PC-3 (cell line): ENCODE results near the gene GFER. TPM values are rescaled to one million over a fixed set of nuclear protein-coding genes. Genes with fewer than 3 reads are reported as not detected.

Experiments
- ATAC-seq: fragments of 200-7000 bp; cut with Tn5 transposase; 2 replicates; pipeline ENCODE4 v1.9.1; 2020; ENCODE audit warnings: mild to moderate bottlenecking, moderate library complexity
- BruUV-seq: library from RNA; stranded (reverse); fragments of 400-500 nt; replicated peaks from 2 replicates; lab custom pipeline; 2021; lab: Mats Ljungman, UMichigan
- CTCF ChIA-PET: fragments of 300-600 bp; sonication (Branson Sonifier 250); formaldehyde crosslinking; loops from one replicate; lab custom pipeline; 2022; ENCODE audit warnings: antibody characterized with exemption; lab: Charles Lee
- POLR2A ChIA-PET: fragments of 300-600 bp; sonication (Branson Sonifier 250); formaldehyde crosslinking; loops from one replicate; lab custom pipeline; 2022; ENCODE audit warnings: antibody characterized with exemption; ENCODE audit not compliant: unreplicated experiment; lab: Charles Lee
- DNase-seq: peaks from one replicate; pipeline ENCODE4 v3.0.0-alpha.2; 2015
- H2AFZ ChIP-seq: fragments of 300-600 bp; sonication (generic); 2 replicates; pipeline ENCODE4 v1.6.0; 2016; ENCODE audit warnings: antibody characterized with exemption, low read length
- H3F3A ChIP-seq: fragments of 300-600 bp; sonication (generic); one replicate; pipeline ENCODE4 v1.6.0; 2017; ENCODE audit warnings: antibody characterized with exemption, low read length, control low read depth, mild to moderate bottlenecking; ENCODE audit not compliant: unreplicated experiment
- H3K27ac ChIP-seq: fragments of 300-600 bp; sonication (generic); 2 replicates; pipeline ENCODE4 v1.5.1; 2016; ENCODE audit warnings: mild to moderate bottlenecking, low read length
- H3K27me3 ChIP-seq: fragments of 300-600 bp; sonication (generic); 2 replicates; pipeline ENCODE4 v1.6.1; 2016; ENCODE audit warnings: low read length, mixed read lengths
- H3K36me3 ChIP-seq: fragments of 300-600 bp; sonication (generic); 2 replicates; pipeline ENCODE4 v1.6.1; 2016; ENCODE audit warnings: low read depth, mixed run types, low read length, mixed read lengths
- H3K4me1 ChIP-seq: fragments of 300-600 bp; sonication (generic); 2 replicates; pipeline ENCODE4 v1.5.1; 2016; ENCODE audit warnings: low read length; ENCODE audit not compliant: insufficient read depth
- H3K4me2 ChIP-seq: fragments of 300-600 bp; sonication (generic); 2 replicates; pipeline ENCODE4 v1.6.0; 2016; ENCODE audit warnings: low read length
- H3K4me3 ChIP-seq: fragments of 300-600 bp; sonication (generic); 2 replicates; pipeline ENCODE4 v1.5.1; 2016; ENCODE audit warnings: mild to moderate bottlenecking, low read length, mixed read lengths
- H3K79me2 ChIP-seq: fragments of 300-600 bp; sonication (generic); 2 replicates; pipeline ENCODE4 v1.6.1; 2017; ENCODE audit warnings: low read length, mixed read lengths
- H3K9ac ChIP-seq: fragments of 300-600 bp; sonication (generic); 2 replicates; pipeline ENCODE4 v1.6.0; 2016; ENCODE audit warnings: mild to moderate bottlenecking, low read length
- H3K9me2 ChIP-seq: fragments of 300-600 bp; sonication (generic); replicated peaks from 2 replicates; pipeline ENCODE4 v1.6.1; 2016; ENCODE audit warnings: mixed run types, low read length, mixed read lengths
- H3K9me3 ChIP-seq: fragments of 300-600 bp; sonication (generic); 2 replicates; pipeline ENCODE4 v1.6.1; 2016; ENCODE audit warnings: low read length, mixed read lengths
- H4K20me1 ChIP-seq: fragments of 300-600 bp; sonication (generic); 2 replicates; pipeline ENCODE4 v1.6.1; 2016; ENCODE audit warnings: low read length, mixed read lengths
- CTCF ChIP-seq: fragments of 300-600 bp; sonication (generic); conservative IDR thresholded peaks from 2 replicates; pipeline ENCODE4 v1.5.1; 2017; ENCODE audit warnings: antibody characterized with exemption, low read depth, mild to moderate bottlenecking, low read length
- EZH2 ChIP-seq: fragments of 300-600 bp; sonication (generic); IDR thresholded peaks from one replicate; pipeline ENCODE4 v1.6.1; 2017; ENCODE audit warnings: antibody characterized with exemption, mild to moderate bottlenecking, low read length; ENCODE audit not compliant: unreplicated experiment
- EZH2phosphoT487 ChIP-seq: fragments of 300-600 bp; sonication (generic); IDR thresholded peaks from 2 replicates; pipeline ENCODE4 v1.6.1; 2018; ENCODE audit warnings: mild to moderate bottlenecking, antibody characterized with exemption, low read length, borderline replicate concordance
- intact Hi-C: fragments of 100-400 bp; cut with micrococcal nuclease; formaldehyde crosslinking; loops from 2 replicates; pipeline ENCODE4 v1.9.0; 2023
- total RNA-seq: library from RNA; depleted of rRNA; stranded (reverse); fragments of >200 nt; gene quantifications from 2 replicates; pipeline ENCODE4 v1.2.3, GENCODE V29; 2014

GFER gene
- total RNA-seq, 1 experiment from 2014 or later: 66.8 TPM

- intact Hi-C loops: no loop called here
- DNase-seq: peak; percentile 43
These were observed 43.3 kb downstream of the GFER start for GRCh38 chr16:2027024-2028010.

GRCh38 chr16:2028146-2028545 lies 44.2 kb downstream of the GFER start:
- no peaks in the 10 kb centered on the region for H3K9me3 ChIP-seq
- no peaks in the 10 kb centered on the region for H3K27me3 ChIP-seq
- no peak for DNase-seq
- no peak for TF ChIP-seq EZH2
- no peak for TF ChIP-seq CTCF
- TF ChIP-seq EZH2phosphoT487: no peak
- H3K9me2 ChIP-seq: no peaks in the 10 kb centered on the region
- peaks cover 26% of the 10 kb centered on the region for H3K4me1 ChIP-seq
- ATAC-seq: no peak
- no peaks in the 10 kb centered on the region for H3K36me3 ChIP-seq
- no peaks in the 10 kb centered on the region for H4K20me1 ChIP-seq
- peaks cover 30% of the 10 kb centered on the region for H3K79me2 ChIP-seq
- ChIA-PET POLR2A (no interaction called here), CTCF (interaction anchor here (0.7 to 1.5 kb wide), 2 partner anchors 24 to 28 kb away, joined by 3 to 4 read pairs; no protein-coding TSS in a partner anchor)
- H2AFZ ChIP-seq: no peak overlapping the region
- H3K27ac ChIP-seq: peak overlapping the region; percentile 56; the same call in 1 of the 2 replicates
- intact Hi-C loops: no loop called here
- H3K9ac ChIP-seq: peak overlapping the region; percentile 77
- no peaks in the 10 kb centered on the region for H3F3A ChIP-seq
- peak overlapping the region; percentile 99 for H3K4me2 ChIP-seq
- BruUV-seq: no TSS peak
- peak overlapping the region; percentile 87 for H3K4me3 ChIP-seq

More at GRCh38 chr16:2027024-2028010, 43.3 kb downstream of the GFER start:
- Histone ChIP-seq H3K9me2 (no peaks in the 10 kb centered on the region), H3K27ac (peak overlapping the region; percentile 56), H3K9ac (peak overlapping the region; percentile 77), H3K27me3 (no peaks in the 10 kb centered on the region), H3K4me2 (peak overlapping the region; percentile 99), H3K9me3 (no peaks in the 10 kb centered on the region), H3K4me1 (peaks cover 24% of the 10 kb centered on the region), H2AFZ (0 out of 2 replicates have a peak overlapping the region, but pooled peaks have one; percentile 48), H3K79me2 (peaks cover 29% of the 10 kb centered on the region), H3F3A (no peaks in the 10 kb centered on the region), H3K4me3 (peak overlapping the region; percentile 87), H3K36me3 (no peaks in the 10 kb centered on the region), H4K20me1 (no peaks in the 10 kb centered on the region)
- peak; percentile 12 for ATAC-seq
- CTCF ChIA-PET: interaction anchor here (0.7 to 1.5 kb wide), 2 partner anchors 23 to 29 kb away, joined by 3 to 4 read pairs; no protein-coding TSS in a partner anchor
- BruUV-seq: TSS peak; percentile 61
- POLR2A ChIA-PET: no interaction called here
- TF ChIP-seq EZH2phosphoT487 (no peak), CTCF (0 out of 2 replicates have a peak, but pooled peaks have one; percentile 17)
